HUES48 (cell line): ENCODE results near the gene MDK.
A peak's percentile ranks its signal among the peaks of the same experiment; 100 is the strongest.

ENCODE experiments used
- H3K27ac ChIP-seq: one replicate; pipeline ENCODE4 v1.7.0; 2013; ENCODE audit warnings: low read depth, low read length, inconsistent platforms
- H3K27me3 ChIP-seq: 2 replicates; pipeline ENCODE4 v1.6.1; 2013; ENCODE audit warnings: mild to moderate bottlenecking, low read length; ENCODE audit not compliant: control insufficient read depth, insufficient read depth
- H3K36me3 ChIP-seq: 2 replicates; pipeline ENCODE4 v1.6.1; 2013; ENCODE audit warnings: low read length; ENCODE audit not compliant: control insufficient read depth, insufficient read depth
- H3K4me1 ChIP-seq: 2 replicates; pipeline ENCODE4 v1.6.1; 2013; ENCODE audit warnings: mild to moderate bottlenecking, low read length; ENCODE audit not compliant: control insufficient read depth, insufficient read depth
- H3K4me3 ChIP-seq: 2 replicates; pipeline ENCODE4 v1.5.1; 2013; ENCODE audit warnings: mild to moderate bottlenecking, low read depth, low read length
- H3K9ac ChIP-seq: 2 replicates; pipeline ENCODE4 v1.6.1; 2013; ENCODE audit warnings: mild to moderate bottlenecking, low read depth, low read length, moderate library complexity
- H3K9me3 ChIP-seq: 2 replicates; pipeline ENCODE4 v1.6.1; 2013; ENCODE audit warnings: low read length; ENCODE audit not compliant: control insufficient read depth, insufficient read depth

The MDK gene

GRCh38 chr11:46338988-46339666, 42.3 kb upstream of the MDK start:
- no peaks in the 10 kb centered on the region for H3K36me3 ChIP-seq
- peak overlapping the region; percentile 1; the same call in 1 of the 2 replicates for H3K9ac ChIP-seq
- H3K4me1 ChIP-seq = peaks cover 75% of the 10 kb centered on the region
- H3K27me3 ChIP-seq = peaks cover 8% of the 10 kb centered on the region
- H3K4me3 ChIP-seq = peak overlapping the region; percentile 21
- H3K27ac ChIP-seq = peak overlapping the region; percentile 94
- no peaks in the 10 kb centered on the region for H3K9me3 ChIP-seq

DNA sequence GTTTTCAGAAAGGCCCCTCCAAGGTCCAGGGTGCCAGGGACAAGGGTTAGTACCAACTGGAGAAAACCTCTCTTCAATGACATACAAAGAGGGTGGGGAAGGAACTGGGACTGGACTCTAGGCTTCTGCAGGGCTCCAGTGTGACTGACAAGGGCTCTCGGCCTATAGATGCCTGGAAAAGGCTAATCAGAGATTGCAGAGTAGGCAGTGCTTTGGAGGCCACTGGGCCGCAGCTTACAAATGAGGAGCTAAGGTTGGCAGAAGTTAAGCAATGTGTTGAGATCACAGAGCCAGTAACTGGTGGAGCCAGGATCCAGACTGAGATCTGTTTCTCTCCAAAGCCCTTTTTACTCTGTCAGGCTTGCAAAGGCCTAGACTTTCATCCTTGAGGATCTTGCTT, 41.7 kb upstream of the MDK start:
- Histone ChIP-seq H3K4me1 (peaks cover 77% of the 10 kb centered on the region), H3K27me3 (peaks cover under 1% of the 10 kb centered on the region; the same call in 1 of the 2 replicates), H3K27ac (peak overlapping the region; percentile 94), H3K9me3 (no peaks in the 10 kb centered on the region), H3K36me3 (no peaks in the 10 kb centered on the region), H3K4me3 (peak overlapping the region; percentile 16; the same call in 1 of the 2 replicates), H3K9ac (no peak overlapping the region; the same call in 1 of the 2 replicates)

DNA sequence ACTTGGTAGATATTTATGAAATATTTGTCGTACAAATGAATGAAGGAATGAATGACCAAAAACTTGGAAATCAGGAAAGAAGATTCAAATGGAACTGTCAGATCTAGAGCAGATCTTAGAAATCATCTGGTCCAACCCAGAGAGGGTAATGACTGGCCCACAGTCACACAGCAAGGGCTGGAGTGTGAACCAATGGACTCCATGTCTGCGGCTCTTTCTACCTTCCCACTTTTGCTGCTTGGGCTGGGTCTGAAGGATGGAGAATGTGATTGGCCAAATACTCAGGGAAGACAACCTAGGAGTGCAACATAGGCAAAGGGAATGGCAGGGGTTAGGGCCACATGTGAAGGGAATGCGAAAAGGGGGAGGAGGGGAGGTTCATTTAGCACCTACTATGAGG, 40.0 kb upstream of the MDK start:
- Histone ChIP-seq H3K4me3 (no peak overlapping the region), H3K27me3 (peaks cover 8% of the 10 kb centered on the region; the same call in 1 of the 2 replicates), H3K36me3 (no peaks in the 10 kb centered on the region), H3K4me1 (peaks cover 83% of the 10 kb centered on the region), H3K9ac (no peak overlapping the region), H3K9me3 (no peaks in the 10 kb centered on the region), H3K27ac (no peak overlapping the region)

- Histone ChIP-seq H3K9ac (no peak overlapping the region), H3K9me3 (no peaks in the 10 kb centered on the region), H3K4me3 (no peak overlapping the region), H3K4me1 (peaks cover 83% of the 10 kb centered on the region), H3K27ac (no peak overlapping the region), H3K27me3 (peaks cover 11% of the 10 kb centered on the region; the same call in 1 of the 2 replicates), H3K36me3 (no peaks in the 10 kb centered on the region)
Observed at GRCh38 chr11:46342239-46342638, 39.2 kb upstream of the MDK start.

GRCh38 chr11:46343520-46343919, 37.9 kb upstream of the MDK start:
- peaks cover 11% of the 10 kb centered on the region; the same call in 1 of the 2 replicates for H3K27me3 ChIP-seq
- H3K27ac ChIP-seq = peak overlapping the region; percentile 39

DNA sequence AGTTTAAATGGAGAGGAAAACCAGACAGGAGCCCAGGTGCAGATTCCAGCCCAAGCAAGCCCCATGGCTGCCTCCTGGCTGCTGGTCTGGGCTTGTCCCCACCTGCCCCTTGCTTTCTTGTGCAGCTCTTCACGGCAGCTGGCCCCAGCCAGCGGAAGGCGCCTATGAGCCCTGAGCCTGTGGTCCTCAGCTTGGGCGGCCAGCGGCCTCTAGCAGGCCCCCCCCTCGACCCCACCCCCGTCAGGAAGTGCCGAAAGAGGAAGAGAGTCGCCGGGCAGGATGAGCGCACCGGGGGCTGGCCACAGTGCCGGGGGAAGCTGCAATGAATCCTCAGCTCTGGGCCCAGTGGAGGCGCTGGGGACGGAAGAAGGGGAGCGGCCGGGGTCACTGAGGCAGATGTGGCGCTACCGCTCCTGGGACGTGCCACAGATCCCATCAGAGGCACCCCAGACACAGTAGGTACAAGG, 36.3 kb upstream of the MDK start:
- Histone ChIP-seq H3K4me1 (peaks cover 72% of the 10 kb centered on the region), H3K27ac (peak overlapping the region; percentile 0)

More at GRCh38 chr11:46343520-46343919, 37.9 kb upstream of the MDK start:
- Histone ChIP-seq H3K9ac (no peak overlapping the region), H3K36me3 (no peaks in the 10 kb centered on the region), H3K9me3 (no peaks in the 10 kb centered on the region), H3K4me3 (no peak overlapping the region), H3K4me1 (peaks cover 75% of the 10 kb centered on the region)

DNA sequence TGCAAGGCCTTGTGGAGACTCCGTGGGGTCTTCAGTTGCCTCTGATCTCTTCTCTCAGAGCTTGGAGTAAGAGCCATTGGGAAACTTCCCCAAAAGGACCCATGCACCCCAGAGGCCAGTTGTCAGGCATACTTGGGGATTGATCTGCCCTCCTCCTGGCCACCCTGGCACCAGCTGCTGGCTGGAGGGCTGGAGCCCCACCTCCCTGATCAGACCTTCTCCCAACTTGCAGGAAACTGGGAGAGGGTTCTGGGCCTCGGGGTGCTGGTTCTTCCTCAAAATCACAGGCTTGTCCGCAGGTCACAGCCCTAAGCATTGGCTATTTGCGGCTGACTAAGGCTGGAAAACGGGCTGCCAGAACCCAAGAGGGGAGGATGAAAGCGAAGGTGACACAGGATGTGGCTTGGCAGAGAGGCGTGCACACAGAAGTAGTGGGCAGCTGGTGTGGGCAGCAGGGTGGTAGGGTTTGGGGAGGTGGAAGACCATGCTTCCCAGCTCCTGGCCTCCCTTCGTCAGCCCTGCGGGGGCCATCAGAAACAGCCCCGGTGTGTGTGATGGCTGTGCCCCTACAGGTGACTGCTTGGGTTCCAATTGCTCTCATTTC, 35.5 kb upstream of the MDK start:
- H3K4me3 ChIP-seq = no peak overlapping the region; the same call in 1 of the 2 replicates
- no peaks in the 10 kb centered on the region for H3K36me3 ChIP-seq
- H3K27ac ChIP-seq = no peak overlapping the region
- H3K9ac ChIP-seq = no peak overlapping the region
- H3K27me3 ChIP-seq = peaks cover 11% of the 10 kb centered on the region; the same call in 1 of the 2 replicates
- peaks cover 67% of the 10 kb centered on the region for H3K4me1 ChIP-seq
- H3K9me3 ChIP-seq = no peaks in the 10 kb centered on the region

More for the DNA sequence above, 36.3 kb upstream of the MDK start:
- Histone ChIP-seq H3K27me3 (peaks cover 11% of the 10 kb centered on the region; the same call in 1 of the 2 replicates), H3K4me3 (no peak overlapping the region), H3K36me3 (no peaks in the 10 kb centered on the region), H3K9me3 (no peaks in the 10 kb centered on the region), H3K9ac (no peak overlapping the region)

DNA sequence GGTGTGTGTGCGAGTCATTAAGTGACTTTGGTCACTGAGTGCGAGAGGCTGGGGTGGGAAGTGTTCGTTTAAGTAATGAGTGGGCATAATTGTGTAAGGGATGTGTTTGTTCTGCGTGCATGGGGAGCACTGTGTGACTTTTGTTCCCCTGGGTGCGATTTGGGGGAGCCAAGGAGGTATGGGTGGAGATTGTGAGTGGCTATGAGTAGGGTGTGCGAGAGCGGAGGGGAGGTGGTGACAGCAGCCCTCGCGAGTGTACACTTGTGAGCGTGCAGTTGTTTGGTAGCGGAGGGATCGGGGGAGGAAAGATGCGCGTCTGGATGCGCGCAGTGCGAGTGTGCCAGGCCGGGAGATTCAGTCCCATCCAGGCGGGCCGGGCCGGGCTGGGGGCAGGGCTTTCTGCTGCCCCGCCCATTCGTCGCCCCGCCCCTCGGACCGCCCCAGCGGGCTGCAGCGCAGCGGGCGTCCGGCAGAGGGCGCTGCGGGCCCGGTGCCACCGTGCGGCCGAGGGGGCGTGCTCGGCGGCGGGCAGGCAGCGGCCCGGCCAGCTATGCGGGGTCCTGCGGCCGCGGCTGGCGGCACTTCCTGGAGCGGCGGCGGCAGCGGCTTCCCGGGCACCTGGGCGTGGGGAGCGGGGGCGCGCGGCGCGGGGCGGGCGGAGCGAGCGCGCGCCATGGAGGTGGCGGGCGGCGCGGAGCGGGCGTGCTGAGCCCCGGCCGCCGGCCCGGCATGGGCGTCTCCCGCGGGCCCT, 34.4 kb upstream of the MDK start, which contains the start of gene DGKZ:
TSS of gene DGKZ (plus strand) at position 578 of the 751 bp plus-strand sequence. CDS start 197 bp downstream, outside the sequence.
- Histone ChIP-seq H3K27ac (no peak within 1 kb of the TSS), H3K9ac (peak within 1 kb of the TSS; percentile 55), H3K9me3 (no peaks in the 10 kb centered on the region), H3K36me3 (no peaks in the 10 kb centered on the region), H3K27me3 (peaks cover 11% of the 10 kb centered on the region; the same call in 1 of the 2 replicates), H3K4me3 (peak within 1 kb of the TSS; percentile 73), H3K4me1 (peaks cover 61% of the 10 kb centered on the region)

GRCh38 chr11:46347637-46348311, 33.7 kb upstream of the MDK start:
- H3K27ac ChIP-seq = no peak overlapping the region
- peaks cover 61% of the 10 kb centered on the region for H3K4me1 ChIP-seq

More at GRCh38 chr11:46347637-46348311, 33.7 kb upstream of the MDK start:
- Histone ChIP-seq H3K27me3 (peaks cover 11% of the 10 kb centered on the region; the same call in 1 of the 2 replicates), H3K9ac (peak overlapping the region; percentile 55; the same call in 1 of the 2 replicates), H3K9me3 (no peaks in the 10 kb centered on the region), H3K4me3 (peak overlapping the region; percentile 73), H3K36me3 (no peaks in the 10 kb centered on the region)
